ENCODE results near the gene CFAP58.

The CFAP58 gene

DNA sequence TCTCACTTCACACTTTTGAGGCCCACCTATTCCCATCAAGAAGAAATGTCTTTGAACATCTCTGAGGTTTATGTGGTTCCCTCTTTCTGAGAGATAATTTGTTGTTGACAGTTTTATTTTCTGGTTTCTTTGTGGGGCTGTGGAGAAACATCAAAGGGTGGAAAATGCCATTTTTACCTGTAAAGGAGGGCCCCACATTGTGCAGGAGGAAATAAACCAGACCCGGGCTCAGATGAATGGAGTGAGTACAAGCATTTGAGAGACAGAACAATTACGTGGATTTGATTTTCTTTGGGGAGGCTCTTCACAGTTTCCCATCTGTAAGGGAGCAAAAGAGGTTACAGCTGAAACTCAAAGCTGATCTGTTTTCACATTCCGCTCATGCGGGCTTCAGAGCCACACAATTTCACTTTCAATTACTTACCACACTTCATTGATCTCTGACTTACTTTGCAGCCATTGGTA lies 45.2 kb upstream of the CFAP58 start:
- H3K27me3 ChIP-seq (replicated peaks), result no peaks in the 10 kb centered on the region
- in situ Hi-C loops (cut with HindIII; ENCODE audit: low pct_ligation_motif_present, low sequenced_read_pairs), result no loop called here
- TF ChIP-seq, protein P1, sequence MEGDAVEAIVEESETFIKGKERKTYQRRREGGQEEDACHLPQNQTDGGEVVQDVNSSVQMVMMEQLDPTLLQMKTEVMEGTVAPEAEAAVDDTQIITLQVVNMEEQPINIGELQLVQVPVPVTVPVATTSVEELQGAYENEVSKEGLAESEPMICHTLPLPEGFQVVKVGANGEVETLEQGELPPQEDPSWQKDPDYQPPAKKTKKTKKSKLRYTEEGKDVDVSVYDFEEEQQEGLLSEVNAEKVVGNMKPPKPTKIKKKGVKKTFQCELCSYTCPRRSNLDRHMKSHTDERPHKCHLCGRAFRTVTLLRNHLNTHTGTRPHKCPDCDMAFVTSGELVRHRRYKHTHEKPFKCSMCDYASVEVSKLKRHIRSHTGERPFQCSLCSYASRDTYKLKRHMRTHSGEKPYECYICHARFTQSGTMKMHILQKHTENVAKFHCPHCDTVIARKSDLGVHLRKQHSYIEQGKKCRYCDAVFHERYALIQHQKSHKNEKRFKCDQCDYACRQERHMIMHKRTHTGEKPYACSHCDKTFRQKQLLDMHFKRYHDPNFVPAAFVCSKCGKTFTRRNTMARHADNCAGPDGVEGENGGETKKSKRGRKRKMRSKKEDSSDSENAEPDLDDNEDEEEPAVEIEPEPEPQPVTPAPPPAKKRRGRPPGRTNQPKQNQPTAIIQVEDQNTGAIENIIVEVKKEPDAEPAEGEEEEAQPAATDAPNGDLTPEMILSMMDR (IDR thresholded peaks at IDR 0.05; ENCODE audit: low read depth, low read length, missing control alignments), result no peak
- DNase-seq, result no peak
- no peak overlapping the region for H3K27ac ChIP-seq
- H3K36me3 ChIP-seq (replicated peaks), result peaks cover 50% of the 10 kb centered on the region
- no peak overlapping the region for H3K4me3 ChIP-seq (ENCODE audit: low read depth, low read length)

DNA sequence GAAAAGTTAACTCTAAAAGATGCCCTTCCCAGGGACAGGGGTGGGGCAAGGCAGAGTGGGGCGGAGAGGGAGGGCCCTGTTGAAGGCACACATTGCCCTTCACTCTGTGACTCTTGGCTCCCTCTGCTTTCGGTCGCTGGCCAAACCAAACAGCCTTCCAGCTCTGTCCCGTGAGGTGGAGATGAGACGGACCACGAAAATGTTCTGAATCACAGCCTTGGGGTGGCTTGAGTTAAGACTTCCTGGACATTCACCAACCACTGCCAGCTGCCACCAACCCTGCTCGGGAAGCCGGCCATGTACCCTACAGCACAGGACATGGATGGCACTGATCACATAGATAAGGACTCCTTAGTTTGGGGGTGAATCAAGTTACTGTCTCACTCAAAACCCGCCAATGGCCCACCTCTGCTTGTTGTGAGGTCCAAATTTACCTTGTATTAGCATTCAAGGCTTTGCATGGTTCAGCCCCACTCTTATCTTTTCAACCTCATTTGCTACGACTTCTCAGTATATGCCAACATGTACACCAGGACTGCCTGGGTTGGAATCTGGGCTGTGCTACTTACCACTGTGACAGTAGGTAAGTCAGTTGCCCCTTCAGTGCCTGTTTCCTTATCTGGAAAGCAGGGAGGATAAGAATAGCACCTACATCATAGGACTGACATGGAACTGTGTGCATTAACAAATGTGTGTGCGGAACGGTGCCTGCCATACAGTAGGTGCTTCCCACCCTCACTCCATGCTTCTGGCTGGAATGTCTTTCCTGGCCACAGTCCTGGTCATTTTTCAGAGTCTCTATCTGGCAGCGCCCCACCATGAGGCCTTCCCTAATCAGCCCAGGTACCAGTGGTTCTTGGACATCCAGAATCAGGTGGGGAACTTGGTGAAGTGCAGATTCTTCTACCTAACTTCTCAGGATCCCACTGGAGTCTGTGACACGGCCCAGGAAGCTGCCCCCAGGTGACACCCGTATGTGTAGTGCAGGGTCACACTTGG lies 43.4 kb upstream of the CFAP58 start:
- DNase-seq, result peak; percentile 80
- no peaks in the 10 kb centered on the region for H3K27me3 ChIP-seq (replicated peaks)
- no peak overlapping the region for H3K4me3 ChIP-seq (ENCODE audit: low read depth, low read length)
- peaks cover 68% of the 10 kb centered on the region for H3K36me3 ChIP-seq (replicated peaks)
- in situ Hi-C loops (cut with HindIII; ENCODE audit: low pct_ligation_motif_present, low sequenced_read_pairs), result no loop called here
- peak overlapping the region; percentile 54 for H3K27ac ChIP-seq
- TF ChIP-seq, protein P1 (IDR thresholded peaks at IDR 0.05; ENCODE audit: low read depth, low read length, missing control alignments), result no peak

GRCh38 chr10:104311184-104311720 lies 42.4 kb upstream of the CFAP58 start:
- Histone ChIP-seq H3K36me3 (replicated peaks) (peaks cover 78% of the 10 kb centered on the region), H3K27ac (no peak overlapping the region), H3K27me3 (replicated peaks) (no peaks in the 10 kb centered on the region), H3K4me3 (ENCODE audit: low read depth, low read length) (no peak overlapping the region)
- TF ChIP-seq, protein P1 (IDR thresholded peaks at IDR 0.05; ENCODE audit: low read depth, low read length, missing control alignments), result no peak
- in situ Hi-C loops (cut with HindIII; ENCODE audit: low pct_ligation_motif_present, low sequenced_read_pairs), result no loop called here
- DNase-seq, result no peak

DNA sequence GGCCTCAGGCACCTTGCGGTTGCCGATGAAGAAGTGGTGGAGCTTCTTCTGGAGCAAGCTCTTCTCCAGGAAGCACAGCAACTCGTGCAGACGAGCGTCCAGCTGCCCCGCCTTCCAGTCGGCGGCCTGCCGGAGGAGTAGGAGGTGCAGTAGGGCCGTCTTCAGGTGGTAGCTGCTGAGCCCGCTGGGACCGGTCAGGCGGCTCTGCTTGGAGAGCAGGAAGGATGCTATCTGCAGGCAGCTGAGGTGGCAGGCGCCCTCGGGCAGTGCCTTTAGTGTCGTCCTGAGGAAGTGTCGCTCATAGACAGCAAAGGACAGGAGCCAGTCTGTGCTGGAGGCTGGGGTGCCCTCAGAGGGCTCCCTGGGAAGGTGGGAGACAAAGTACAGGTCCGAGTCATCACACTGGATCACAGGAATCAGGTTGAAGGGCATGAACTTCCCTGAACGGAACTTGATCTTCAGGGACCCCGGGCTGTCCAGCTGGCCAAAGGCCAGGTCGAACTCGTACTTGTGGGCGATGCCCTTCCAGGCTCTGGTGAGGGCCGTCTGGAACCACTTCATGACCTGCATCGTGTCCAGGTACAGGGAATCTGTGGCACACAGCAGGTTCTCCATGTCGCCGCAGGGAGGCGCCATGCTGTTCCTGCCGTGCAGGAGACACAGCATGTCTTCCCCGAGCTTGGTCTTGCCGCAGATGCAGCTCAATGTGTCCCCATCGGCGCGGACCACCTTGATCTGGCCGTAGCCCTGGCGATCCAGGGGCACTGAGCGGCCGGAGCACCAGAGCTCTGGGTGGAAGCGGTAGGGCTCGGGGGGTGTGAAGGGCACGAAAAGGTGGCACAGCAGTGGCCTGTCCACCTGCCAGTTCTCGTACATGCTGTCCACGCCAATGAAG lies 38.8 kb upstream of the CFAP58 start:
- H3K27me3 ChIP-seq (replicated peaks), result no peaks in the 10 kb centered on the region
- H3K27ac ChIP-seq, result no peak overlapping the region
- TF ChIP-seq, protein P1 (IDR thresholded peaks at IDR 0.05; ENCODE audit: low read depth, low read length, missing control alignments), result no peak
- H3K4me3 ChIP-seq (ENCODE audit: low read depth, low read length), result no peak overlapping the region
- in situ Hi-C loops (cut with HindIII; ENCODE audit: low pct_ligation_motif_present, low sequenced_read_pairs), result no loop called here
- H3K36me3 ChIP-seq (replicated peaks), result peaks cover 79% of the 10 kb centered on the region
- no peak for DNase-seq

DNA sequence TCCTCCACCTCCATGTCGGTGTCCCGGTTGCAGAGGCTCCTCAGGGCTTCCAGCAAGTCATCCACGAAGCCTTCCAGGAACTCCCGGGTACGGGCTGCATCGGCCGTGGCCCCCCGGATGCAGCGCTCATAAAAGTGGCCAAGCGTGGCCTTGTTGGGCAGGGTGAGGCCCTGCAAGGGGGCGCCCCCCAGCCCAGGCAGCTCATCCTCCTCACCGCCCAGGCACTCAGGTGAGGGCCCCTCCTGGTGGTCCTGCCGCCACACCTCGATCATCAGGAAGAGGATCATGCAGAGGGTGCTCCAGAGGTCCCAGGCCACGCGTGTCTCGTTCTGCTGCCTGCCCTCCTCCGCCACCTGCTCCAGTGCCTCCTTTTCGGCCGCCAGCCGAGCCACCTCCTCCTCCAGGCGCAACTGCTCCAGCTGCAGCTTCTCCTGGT lies 38.1 kb upstream of the CFAP58 start:
- DNase-seq, result no peak
- TF ChIP-seq, protein P1 (IDR thresholded peaks at IDR 0.05; ENCODE audit: low read depth, low read length, missing control alignments), result no peak
- H3K27me3 ChIP-seq (replicated peaks), result no peaks in the 10 kb centered on the region

More for the DNA sequence above, 38.1 kb upstream of the CFAP58 start:
- no peak overlapping the region for H3K4me3 ChIP-seq (ENCODE audit: low read depth, low read length)
- H3K36me3 ChIP-seq (replicated peaks), result peaks cover 75% of the 10 kb centered on the region
- no peak overlapping the region for H3K27ac ChIP-seq
- in situ Hi-C loops (cut with HindIII; ENCODE audit: low pct_ligation_motif_present, low sequenced_read_pairs), result no loop called here
